ENCODE data around the gene SEPTIN3. TPM values are rescaled to one million over a fixed set of nuclear protein-coding genes. Genes with fewer than 3 reads are reported as not detected.

SEPTIN3 gene
- total RNA-seq, 6 donors from 2014 or later, result 0.79 to 1.6 (median 1.3) TPM

- Histone ChIP-seq H3K36me3 (no peaks in the 10 kb centered on the region), H3K4me3 (no peak overlapping the region), H3K27me3 (peaks cover 0 to 21% (median 9%) of the 10 kb centered on the region in 4 donors), H3K9me3 (no peaks in the 10 kb centered on the region), H3K4me1 (peaks cover 8 to 19% (median 11%) of the 10 kb centered on the region in 4 donors), H3K27ac (no peak overlapping the region)
- ATAC-seq (ENCODE audit: low FRiP score in 2 of 2) (no peak), DNase-seq (no peak)
- WGBS, 2 donors, result 75 to 79% methylated on average over 8 of the region's 8 CpGs
- TF ChIP-seq CTCF (IDR thresholded peaks at IDR 0.05) (no peak), POLR2AphosphoS5 (IDR thresholded peaks at IDR 0.05) (no peak)
Measured at GRCh38 chr22:41929418-41929810, 39.8 kb upstream of the SEPTIN3 start.

- Histone ChIP-seq H3K27ac (no peak overlapping the region), H3K27me3 (peaks cover 0 to 4% (median 0%) of the 10 kb centered on the region in 4 donors), H3K9me3 (no peaks in the 10 kb centered on the region), H3K4me3 (no peak overlapping the region), H3K36me3 (no peaks in the 10 kb centered on the region), H3K4me1 (peaks cover 0 to 5% (median under 1%) of the 10 kb centered on the region in 4 donors)
- ATAC-seq (ENCODE audit: low FRiP score in 2 of 2) (no peak), DNase-seq (no peak)
- 87 to 93% methylated on average over 10 of the region's 10 CpGs for WGBS, 2 donors
- TF ChIP-seq EP300 (IDR thresholded peaks at IDR 0.05), result no peak
- TF ChIP-seq CTCF (IDR thresholded peaks at IDR 0.05), result no peak
- no peak for TF ChIP-seq POLR2A (IDR thresholded peaks at IDR 0.05)
- TF ChIP-seq POLR2AphosphoS5 (IDR thresholded peaks at IDR 0.05), result no peak
Measured at GRCh38 chr22:41931701-41932269, 37.5 kb upstream of the SEPTIN3 start.

GRCh38 chr22:41932353-41932752 is 36.9 kb upstream of the SEPTIN3 start:
- Histone ChIP-seq H3K27ac (no peak overlapping the region), H3K9me3 (no peaks in the 10 kb centered on the region), H3K36me3 (no peaks in the 10 kb centered on the region), H3K27me3 (no peaks in the 10 kb centered on the region), H3K4me3 (no peak overlapping the region), H3K4me1 (no peaks in the 10 kb centered on the region)
- DNase-seq (peak in 1 of 2 donors; percentile 44), ATAC-seq (ENCODE audit: low FRiP score in 2 of 2) (no peak)
- 97 to 100% methylated on average over 6 to 12 of the region's 12 CpGs for WGBS, 2 donors
- TF ChIP-seq CTCF (IDR thresholded peaks at IDR 0.05), result no peak
- no peak for TF ChIP-seq POLR2AphosphoS5 (IDR thresholded peaks at IDR 0.05)
- TF ChIP-seq EP300 (IDR thresholded peaks at IDR 0.05), result no peak
- TF ChIP-seq POLR2A (IDR thresholded peaks at IDR 0.05), result no peak

GRCh38 chr22:41933411-41934177 is 35.6 kb upstream of the SEPTIN3 start:
- H3K4me1 ChIP-seq, result no peaks in the 10 kb centered on the region
- DNase-seq (peak in 1 of 2 donors; percentile 45), ATAC-seq (ENCODE audit: low FRiP score in 2 of 2) (peak in 1 of 2 donors; percentile 25)
- 82% methylated on average over 11 of the region's 16 CpGs; no CpG with 5 or more reads in 1 of the 2 donors for WGBS, 2 donors
- TF ChIP-seq POLR2A (IDR thresholded peaks at IDR 0.05), result no peak
- TF ChIP-seq EP300 (IDR thresholded peaks at IDR 0.05), result no peak
- TF ChIP-seq CTCF (IDR thresholded peaks at IDR 0.05), result no peak
- no peak for TF ChIP-seq POLR2AphosphoS5 (IDR thresholded peaks at IDR 0.05)
- no peak overlapping the region for H3K27ac ChIP-seq
- no peak overlapping the region for H3K4me3 ChIP-seq
- H3K9me3 ChIP-seq, result no peaks in the 10 kb centered on the region
- no peaks in the 10 kb centered on the region for H3K36me3 ChIP-seq
- H3K27me3 ChIP-seq, result no peaks in the 10 kb centered on the region

All from upper lobe of left lung (tissue), 6 donors.